ENCODE measurements around the gene ZFPM1. TPM values are rescaled to one million over a fixed set of nuclear protein-coding genes. Genes with fewer than 3 reads are reported as not detected.

Gene ZFPM1
- total RNA-seq, 1 donor from 2014 or later = 0.52 TPM

DNA sequence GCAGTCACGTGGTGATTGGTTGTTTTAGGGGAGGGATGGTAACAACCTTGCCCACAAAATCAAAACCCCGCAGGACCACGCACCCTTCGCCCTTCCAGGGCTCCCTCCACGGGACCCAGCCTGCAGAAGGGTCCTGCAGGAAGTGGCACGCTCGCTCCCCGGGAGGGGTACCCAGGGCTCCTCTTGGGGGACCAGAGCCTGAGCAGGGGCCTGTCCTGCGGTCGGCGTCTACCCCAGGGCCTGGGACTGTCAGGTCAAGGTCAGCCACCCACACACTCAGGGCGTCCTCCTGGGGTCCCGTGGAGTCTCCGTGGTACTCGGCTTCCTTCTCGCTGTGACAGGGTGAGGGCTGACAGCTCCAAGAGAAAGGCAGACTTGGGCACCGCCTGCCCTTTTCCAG is 36.4 kb upstream of the ZFPM1 start:
- Histone ChIP-seq H3K9me3 (ENCODE audit: control insufficient read depth in 3 of 3, low read length in 3 of 3) (no peaks in the 10 kb centered on the region), H3K4me1 (ENCODE audit: control insufficient read depth in 3 of 3, insufficient read depth in 3 of 3, low read length in 3 of 3) (no peaks in the 10 kb centered on the region), H3K9ac (ENCODE audit: low read depth in 1 of 3, low read length in 3 of 3) (no peak overlapping the region), H3K4me3 (ENCODE audit: low read length in 3 of 3) (no peak overlapping the region), H3K27ac (ENCODE audit: low read depth, low read length) (no peak overlapping the region), H3K27me3 (ENCODE audit: control insufficient read depth in 3 of 3, insufficient read depth in 3 of 3, low read length in 3 of 3) (peaks cover 0 to 18% (median 4%) of the 10 kb centered on the region in 3 donors), H3K36me3 (ENCODE audit: control insufficient read depth in 3 of 3, insufficient read depth in 3 of 3, low read length in 3 of 3) (no peaks in the 10 kb centered on the region)

DNA sequence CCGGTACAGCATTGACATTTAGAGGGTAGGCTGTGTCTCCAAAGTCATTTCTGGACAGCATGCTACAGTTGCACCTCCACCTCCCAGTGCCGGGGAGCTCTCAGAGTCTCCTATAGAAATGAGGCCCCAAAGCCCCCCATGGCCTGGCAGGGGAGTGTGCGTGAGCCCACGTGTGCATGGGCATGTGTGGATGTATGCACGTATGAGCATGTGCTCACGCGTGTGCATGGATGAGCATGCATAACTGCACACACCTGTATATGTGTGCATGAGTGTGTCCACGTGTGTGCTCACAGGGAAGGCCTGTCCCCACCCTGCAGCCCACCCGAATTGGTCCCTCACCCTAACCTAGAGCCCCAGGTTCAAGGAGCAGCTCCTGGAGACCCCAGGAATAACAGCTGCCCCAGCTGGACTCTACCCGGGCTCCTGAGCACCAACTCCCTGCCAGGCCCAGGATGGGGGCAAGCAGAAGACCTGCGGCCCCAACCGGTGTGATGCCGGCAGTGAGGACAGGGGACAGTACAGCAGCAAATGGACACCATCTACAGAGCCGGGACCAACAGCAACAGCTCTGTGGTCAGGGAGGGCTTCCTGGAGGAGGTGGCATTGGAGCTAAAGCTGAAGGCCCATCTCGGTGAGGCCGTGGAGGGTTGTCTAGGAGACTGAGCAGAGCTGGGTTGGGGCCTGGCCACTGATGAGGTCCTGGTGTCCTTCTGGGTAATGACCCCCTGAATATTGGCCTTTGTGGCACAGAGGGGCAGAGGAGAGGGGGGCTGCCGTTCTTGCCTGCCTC is 35.2 kb upstream of the ZFPM1 start:
- no peaks in the 10 kb centered on the region for H3K4me1 ChIP-seq (ENCODE audit: control insufficient read depth in 3 of 3, insufficient read depth in 3 of 3, low read length in 3 of 3)
- H3K9ac ChIP-seq (ENCODE audit: low read depth in 1 of 3, low read length in 3 of 3) = no peak overlapping the region
- H3K4me3 ChIP-seq (ENCODE audit: low read length in 3 of 3) = no peak overlapping the region
- no peaks in the 10 kb centered on the region for H3K9me3 ChIP-seq (ENCODE audit: control insufficient read depth in 3 of 3, low read length in 3 of 3)
- peaks cover 0 to 20% (median 4%) of the 10 kb centered on the region in 3 donors for H3K27me3 ChIP-seq (ENCODE audit: control insufficient read depth in 3 of 3, insufficient read depth in 3 of 3, low read length in 3 of 3)
- H3K36me3 ChIP-seq (ENCODE audit: control insufficient read depth in 3 of 3, insufficient read depth in 3 of 3, low read length in 3 of 3) = no peaks in the 10 kb centered on the region
- H3K27ac ChIP-seq (ENCODE audit: low read depth, low read length) = no peak overlapping the region

DNA sequence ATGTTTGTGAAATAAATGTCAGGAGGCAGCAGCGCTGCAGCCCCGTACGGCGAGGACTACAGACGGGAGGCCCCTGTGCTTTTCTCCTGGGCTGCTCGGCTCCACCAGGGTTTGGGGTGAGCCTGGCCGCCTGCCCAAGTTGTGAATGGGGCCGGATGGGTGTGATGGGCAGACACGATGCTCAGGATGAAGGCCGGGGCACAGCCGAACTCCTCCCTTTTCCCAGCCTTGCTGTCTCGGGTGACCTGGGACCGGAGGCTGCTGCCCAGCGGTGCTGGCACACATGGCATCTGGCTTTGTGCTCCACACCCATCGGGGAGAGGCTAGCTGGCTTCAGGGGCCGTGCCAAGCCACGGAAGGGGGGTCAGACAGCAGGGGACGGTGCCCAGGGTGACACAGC is 34.2 kb upstream of the ZFPM1 start:
- Histone ChIP-seq H3K4me1 (ENCODE audit: control insufficient read depth in 3 of 3, insufficient read depth in 3 of 3, low read length in 3 of 3) (no peaks in the 10 kb centered on the region), H3K27me3 (ENCODE audit: control insufficient read depth in 3 of 3, insufficient read depth in 3 of 3, low read length in 3 of 3) (peaks cover 0 to 20% (median 4%) of the 10 kb centered on the region in 3 donors), H3K9me3 (ENCODE audit: control insufficient read depth in 3 of 3, low read length in 3 of 3) (no peaks in the 10 kb centered on the region), H3K36me3 (ENCODE audit: control insufficient read depth in 3 of 3, insufficient read depth in 3 of 3, low read length in 3 of 3) (no peaks in the 10 kb centered on the region), H3K4me3 (ENCODE audit: low read length in 3 of 3) (no peak overlapping the region), H3K27ac (ENCODE audit: low read depth, low read length) (no peak overlapping the region), H3K9ac (ENCODE audit: low read depth in 1 of 3, low read length in 3 of 3) (no peak overlapping the region)

DNA sequence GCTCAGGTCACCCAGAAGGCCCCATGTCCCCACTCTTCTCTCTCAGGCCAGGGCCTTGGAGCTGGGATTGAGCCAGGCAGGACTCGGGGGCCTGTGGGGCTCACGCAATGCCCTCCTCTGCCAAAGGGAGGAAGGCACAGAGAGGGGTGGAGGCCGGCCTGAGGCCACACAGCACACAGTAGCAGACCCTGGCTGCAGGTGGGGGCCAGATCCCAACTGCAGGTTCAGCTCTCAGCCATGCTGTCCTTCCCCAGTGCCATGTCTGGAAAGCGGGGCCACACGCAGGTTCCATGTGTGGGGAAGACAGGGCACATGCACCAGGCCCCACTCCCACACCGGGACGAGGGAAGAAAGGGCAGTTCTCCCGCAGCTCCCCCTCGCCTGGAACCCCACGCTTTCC is 33.3 kb upstream of the ZFPM1 start:
- H3K9ac ChIP-seq (ENCODE audit: low read depth in 1 of 3, low read length in 3 of 3) = no peak overlapping the region
- H3K36me3 ChIP-seq (ENCODE audit: control insufficient read depth in 3 of 3, insufficient read depth in 3 of 3, low read length in 3 of 3) = no peaks in the 10 kb centered on the region
- H3K27me3 ChIP-seq (ENCODE audit: control insufficient read depth in 3 of 3, insufficient read depth in 3 of 3, low read length in 3 of 3) = peaks cover 0 to 20% (median 4%) of the 10 kb centered on the region in 3 donors
- peaks cover 0 to 7% (median 6%) of the 10 kb centered on the region in 3 donors for H3K4me1 ChIP-seq (ENCODE audit: control insufficient read depth in 3 of 3, insufficient read depth in 3 of 3, low read length in 3 of 3)
- no peaks in the 10 kb centered on the region for H3K9me3 ChIP-seq (ENCODE audit: control insufficient read depth in 3 of 3, low read length in 3 of 3)
- H3K4me3 ChIP-seq (ENCODE audit: low read length in 3 of 3) = no peak overlapping the region
- H3K27ac ChIP-seq (ENCODE audit: low read depth, low read length) = no peak overlapping the region

DNA sequence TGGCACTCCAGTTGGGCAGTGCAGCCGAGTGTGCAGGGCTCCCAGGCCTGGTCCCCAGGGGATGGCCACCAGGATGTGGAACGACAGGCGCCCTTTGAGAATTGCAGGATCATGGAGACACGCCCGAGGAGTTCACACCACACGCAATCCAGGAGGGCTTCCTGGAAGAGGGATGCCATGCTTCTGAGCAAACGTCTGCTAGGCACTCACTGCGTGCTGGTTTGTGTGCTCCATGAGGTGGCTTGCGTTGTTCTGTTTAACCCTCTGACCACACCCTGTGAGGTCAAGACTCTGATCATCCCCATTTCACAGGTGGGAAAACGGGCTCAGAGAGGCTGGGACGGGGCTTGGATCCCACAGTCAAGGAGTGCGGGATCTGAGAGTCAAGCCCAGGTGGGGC is 32.6 kb upstream of the ZFPM1 start:
- Histone ChIP-seq H3K4me1 (ENCODE audit: control insufficient read depth in 3 of 3, insufficient read depth in 3 of 3, low read length in 3 of 3) (peaks cover 0 to 10% (median 10%) of the 10 kb centered on the region in 3 donors), H3K4me3 (ENCODE audit: low read length in 3 of 3) (no peak overlapping the region), H3K9me3 (ENCODE audit: control insufficient read depth in 3 of 3, low read length in 3 of 3) (no peaks in the 10 kb centered on the region), H3K36me3 (ENCODE audit: control insufficient read depth in 3 of 3, insufficient read depth in 3 of 3, low read length in 3 of 3) (no peaks in the 10 kb centered on the region), H3K9ac (ENCODE audit: low read depth in 1 of 3, low read length in 3 of 3) (no peak overlapping the region), H3K27me3 (ENCODE audit: control insufficient read depth in 3 of 3, insufficient read depth in 3 of 3, low read length in 3 of 3) (peaks cover 0 to 20% (median 4%) of the 10 kb centered on the region in 3 donors), H3K27ac (ENCODE audit: low read depth, low read length) (no peak overlapping the region)

DNA sequence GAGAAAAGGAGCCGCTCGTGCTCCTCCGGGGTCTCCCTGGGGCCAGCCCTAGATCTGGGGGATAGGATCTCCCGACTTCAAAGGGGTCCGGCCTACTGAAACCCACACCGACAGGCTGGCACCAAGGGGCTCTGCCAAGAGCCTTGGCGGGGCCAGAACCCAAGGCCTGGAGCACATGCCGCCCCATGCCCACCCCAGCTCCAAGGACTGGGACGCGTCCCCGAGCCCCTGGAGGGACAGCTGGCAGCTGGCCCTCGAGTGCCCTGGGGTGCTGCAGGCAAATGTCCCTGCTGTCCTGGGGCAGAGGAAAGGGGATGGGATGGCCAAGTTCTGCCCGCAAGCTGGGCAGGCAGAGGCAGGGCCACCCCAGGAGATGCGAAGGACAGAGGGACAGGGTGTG is 31.8 kb upstream of the ZFPM1 start:
- Histone ChIP-seq H3K4me1 (ENCODE audit: control insufficient read depth in 3 of 3, insufficient read depth in 3 of 3, low read length in 3 of 3) (peaks cover 0 to 10% (median 10%) of the 10 kb centered on the region in 3 donors), H3K9ac (ENCODE audit: low read depth in 1 of 3, low read length in 3 of 3) (no peak overlapping the region), H3K36me3 (ENCODE audit: control insufficient read depth in 3 of 3, insufficient read depth in 3 of 3, low read length in 3 of 3) (no peaks in the 10 kb centered on the region), H3K4me3 (ENCODE audit: low read length in 3 of 3) (no peak overlapping the region), H3K9me3 (ENCODE audit: control insufficient read depth in 3 of 3, low read length in 3 of 3) (no peaks in the 10 kb centered on the region), H3K27me3 (ENCODE audit: control insufficient read depth in 3 of 3, insufficient read depth in 3 of 3, low read length in 3 of 3) (peaks cover 0 to 20% (median 4%) of the 10 kb centered on the region in 3 donors), H3K27ac (ENCODE audit: low read depth, low read length) (no peak overlapping the region)

DNA sequence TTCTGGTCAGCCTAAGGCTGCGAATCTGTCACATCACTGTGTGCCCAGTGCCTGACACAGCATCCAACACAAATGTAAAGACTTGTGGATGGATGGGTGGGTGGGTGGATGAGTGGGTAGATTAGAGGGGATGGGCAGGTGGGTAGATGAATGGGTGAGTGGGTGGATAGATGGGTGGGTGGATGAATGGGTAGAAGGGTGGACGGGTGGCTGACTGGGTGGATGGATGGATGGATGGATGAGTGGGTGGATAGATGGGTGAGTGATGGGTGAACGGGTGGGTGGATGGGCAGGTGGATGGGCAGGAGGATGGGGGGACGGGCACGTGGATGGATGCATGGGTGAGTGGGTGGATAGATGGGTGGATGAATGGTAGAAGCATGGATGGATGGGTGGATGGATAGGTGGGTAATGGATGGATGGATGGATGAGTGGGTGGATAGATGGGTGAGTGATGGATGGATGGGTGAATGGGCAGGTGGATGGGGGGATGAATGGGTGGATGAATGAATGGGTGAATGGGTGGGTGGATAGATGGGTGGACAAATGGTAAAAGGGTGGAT is 31.1 kb upstream of the ZFPM1 start:
- Histone ChIP-seq H3K9me3 (ENCODE audit: control insufficient read depth in 3 of 3, low read length in 3 of 3) (no peaks in the 10 kb centered on the region), H3K27me3 (ENCODE audit: control insufficient read depth in 3 of 3, insufficient read depth in 3 of 3, low read length in 3 of 3) (peaks cover 0 to 20% (median 4%) of the 10 kb centered on the region in 3 donors), H3K36me3 (ENCODE audit: control insufficient read depth in 3 of 3, insufficient read depth in 3 of 3, low read length in 3 of 3) (no peaks in the 10 kb centered on the region), H3K9ac (ENCODE audit: low read depth in 1 of 3, low read length in 3 of 3) (no peak overlapping the region), H3K4me1 (ENCODE audit: control insufficient read depth in 3 of 3, insufficient read depth in 3 of 3, low read length in 3 of 3) (peaks cover 0 to 10% (median 10%) of the 10 kb centered on the region in 3 donors), H3K27ac (ENCODE audit: low read depth, low read length) (no peak overlapping the region), H3K4me3 (ENCODE audit: low read length in 3 of 3) (no peak overlapping the region)

DNA sequence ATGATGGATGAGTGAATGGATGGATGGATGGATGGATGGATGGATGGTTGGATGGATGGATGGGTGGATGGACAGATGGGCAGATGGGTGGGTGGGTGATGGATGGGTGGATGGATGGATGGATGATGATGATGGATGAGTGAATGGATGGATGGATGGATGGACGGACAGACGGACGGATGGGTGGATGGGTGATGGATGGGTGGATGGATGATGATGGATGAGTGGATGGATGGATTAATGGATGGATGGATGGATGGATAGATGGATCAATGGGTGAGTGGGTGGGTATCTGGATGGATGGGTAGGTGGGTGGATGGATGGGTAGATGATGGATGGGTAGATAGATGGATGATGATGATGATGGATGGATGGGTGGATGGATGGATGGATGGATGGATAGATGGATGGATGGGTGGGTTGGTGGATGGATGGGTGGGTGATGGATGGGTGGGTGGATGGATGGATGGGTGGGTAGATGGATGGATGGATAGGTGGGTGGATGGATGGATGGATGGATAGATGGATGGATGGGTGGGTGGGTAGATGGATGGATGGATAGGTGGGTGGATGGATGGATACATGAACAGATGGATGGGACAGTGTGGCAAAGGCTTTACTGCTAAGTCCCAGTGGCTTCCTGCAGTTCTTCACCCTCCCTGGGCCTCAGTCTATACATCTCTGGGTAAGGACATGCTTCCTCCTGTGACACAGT is 30.2 kb upstream of the ZFPM1 start:
- Histone ChIP-seq H3K9me3 (ENCODE audit: control insufficient read depth in 3 of 3, low read length in 3 of 3) (no peaks in the 10 kb centered on the region), H3K27ac (ENCODE audit: low read depth, low read length) (no peak overlapping the region), H3K4me1 (ENCODE audit: control insufficient read depth in 3 of 3, insufficient read depth in 3 of 3, low read length in 3 of 3) (peaks cover 0 to 10% (median 10%) of the 10 kb centered on the region in 3 donors), H3K9ac (ENCODE audit: low read depth in 1 of 3, low read length in 3 of 3) (no peak overlapping the region), H3K4me3 (ENCODE audit: low read length in 3 of 3) (no peak overlapping the region), H3K36me3 (ENCODE audit: control insufficient read depth in 3 of 3, insufficient read depth in 3 of 3, low read length in 3 of 3) (no peaks in the 10 kb centered on the region), H3K27me3 (ENCODE audit: control insufficient read depth in 3 of 3, insufficient read depth in 3 of 3, low read length in 3 of 3) (peaks cover 0 to 20% (median 4%) of the 10 kb centered on the region in 3 donors)

DNA sequence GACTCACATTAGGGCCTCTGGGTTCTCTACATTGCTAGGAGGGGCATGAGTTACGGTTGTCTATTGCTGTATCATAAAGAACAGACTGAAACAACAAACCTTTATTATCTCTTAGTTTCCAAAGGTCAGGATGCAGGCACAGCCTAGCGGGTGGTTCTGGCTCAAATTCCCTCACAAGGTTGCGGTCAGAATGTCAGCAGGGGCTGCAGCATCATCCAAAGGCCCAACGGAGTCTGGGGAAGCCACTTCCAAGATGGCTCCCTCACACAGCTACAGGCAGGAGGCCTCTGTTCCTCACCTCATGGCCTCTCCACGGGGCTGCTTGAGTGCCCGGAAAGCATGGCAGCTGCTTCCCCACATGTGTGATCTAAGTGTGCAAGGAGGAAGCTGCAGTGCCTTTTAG is 29.6 kb upstream of the ZFPM1 start:
- Histone ChIP-seq H3K36me3 (ENCODE audit: control insufficient read depth in 3 of 3, insufficient read depth in 3 of 3, low read length in 3 of 3) (no peaks in the 10 kb centered on the region), H3K4me3 (ENCODE audit: low read length in 3 of 3) (no peak overlapping the region), H3K9ac (ENCODE audit: low read depth in 1 of 3, low read length in 3 of 3) (no peak overlapping the region), H3K27me3 (ENCODE audit: control insufficient read depth in 3 of 3, insufficient read depth in 3 of 3, low read length in 3 of 3) (peaks cover 0 to 20% (median 0%) of the 10 kb centered on the region in 3 donors), H3K4me1 (ENCODE audit: control insufficient read depth in 3 of 3, insufficient read depth in 3 of 3, low read length in 3 of 3) (peaks cover 0 to 10% (median 10%) of the 10 kb centered on the region in 3 donors), H3K27ac (ENCODE audit: low read depth, low read length) (no peak overlapping the region), H3K9me3 (ENCODE audit: control insufficient read depth in 3 of 3, low read length in 3 of 3) (no peaks in the 10 kb centered on the region)
